GM18868 (cell line): ENCODE results near the gene ARAF.
"Not testable (repeated sequence)": the region's sequence is repeated elsewhere in the genome, so short reads cannot be mapped to it uniquely, and the experiment has no call there.

Source experiments
- ATAC-seq: cut with Tn5 transposase; IDR thresholded peaks from one replicate; pipeline ENCODE4 v1.9.1; 2021; ENCODE audit warnings: mild to moderate bottlenecking, moderate library complexity; ENCODE audit not compliant: unreplicated experiment

The ARAF gene

GRCh38 chrX:47584714-47585113 lies 23.7 kb downstream of the ARAF start:
- no peak for ATAC-seq

DNA sequence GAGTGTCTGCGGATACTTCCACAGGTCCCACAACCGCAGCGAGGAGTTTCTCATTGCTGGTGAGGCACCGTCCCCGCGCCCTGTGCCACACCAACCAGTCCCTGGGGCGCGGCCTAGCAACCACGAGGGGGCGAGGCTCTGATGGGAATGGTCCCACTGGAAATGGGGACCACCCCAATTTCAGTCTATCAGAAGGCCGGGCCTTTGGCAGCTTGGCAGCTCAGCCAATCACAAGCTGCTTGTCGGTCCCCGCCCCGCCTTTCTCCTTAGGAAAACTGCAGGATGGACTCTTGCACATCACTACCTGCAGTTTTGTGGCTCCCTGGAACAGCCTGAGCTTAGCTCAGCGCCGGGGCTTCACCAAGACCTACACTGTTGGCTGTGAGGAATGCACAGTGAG lies 24.3 kb downstream of the ARAF start:
- ATAC-seq, result no peak

GRCh38 chrX:47586043-47586787 lies 25.2 kb downstream of the ARAF start:
- ATAC-seq, result no peak

- ATAC-seq, result no peak
Observed at GRCh38 chrX:47587091-47587891, 26.3 kb downstream of the ARAF start.

DNA sequence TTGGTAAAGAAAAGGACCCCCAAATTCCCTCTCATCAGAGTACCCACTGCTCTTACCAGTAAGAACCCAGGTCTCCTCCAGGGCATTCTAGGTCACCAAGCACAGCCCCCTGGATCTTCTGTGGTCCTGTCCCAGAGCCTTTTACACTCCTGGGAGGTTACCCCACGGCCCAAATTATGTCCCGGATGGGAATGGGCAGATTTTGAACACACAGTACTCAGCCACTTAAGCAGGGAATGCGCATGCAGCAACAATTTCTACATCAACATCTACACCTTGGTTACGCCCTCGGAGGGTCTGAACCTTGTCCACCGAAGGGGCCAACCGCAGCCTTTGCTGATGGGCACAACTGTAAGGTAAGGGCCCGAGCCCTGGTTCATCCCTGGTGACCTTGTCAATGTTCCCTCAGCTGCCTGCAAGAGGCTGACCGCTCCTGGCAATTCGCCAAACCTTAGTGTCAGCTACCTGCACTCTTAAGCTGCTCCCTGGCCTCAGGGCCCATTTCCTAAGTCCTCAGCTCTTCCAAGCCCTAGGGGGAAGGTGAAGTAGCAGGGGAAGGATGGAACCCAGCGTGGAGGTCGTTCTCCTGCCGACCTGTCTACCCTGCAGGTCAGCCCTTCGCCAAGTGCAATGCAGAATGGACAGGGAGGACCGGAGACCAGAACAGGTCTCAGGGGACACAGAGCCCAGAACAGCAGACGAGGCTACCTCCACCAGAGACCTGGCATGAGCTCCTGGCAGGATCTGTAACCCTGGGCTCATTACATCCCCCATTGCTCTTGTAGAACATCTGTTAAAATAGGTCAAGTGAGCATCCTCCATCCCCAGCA lies 27.1 kb downstream of the ARAF start:
- ATAC-seq, result no peak

GRCh38 chrX:47590984-47591383 lies 30.0 kb downstream of the ARAF start:
- ATAC-seq, result no peak

DNA sequence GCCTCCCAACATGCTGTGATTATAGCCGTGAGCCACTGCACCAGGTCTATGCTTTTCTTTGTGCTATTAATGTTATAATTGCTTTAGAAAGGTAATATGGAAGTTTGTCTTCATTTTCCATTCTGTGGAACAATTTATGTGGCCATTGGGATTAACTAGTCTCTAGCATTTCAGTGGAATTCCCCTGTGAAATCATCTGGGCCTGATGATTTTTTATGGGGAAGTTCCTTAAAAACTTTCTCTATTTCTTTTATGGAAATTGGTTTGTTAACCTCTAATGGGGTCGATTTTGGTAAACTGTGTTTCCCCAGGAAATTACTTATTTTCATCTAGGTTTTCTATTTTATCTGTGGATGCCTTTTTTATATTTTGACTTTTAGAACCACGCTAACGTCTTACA lies 32.5 kb downstream of the ARAF start:
- ATAC-seq, result no peak

GRCh38 chrX:47595716-47596251 lies 34.8 kb downstream of the ARAF start:
- no peak for ATAC-seq

DNA sequence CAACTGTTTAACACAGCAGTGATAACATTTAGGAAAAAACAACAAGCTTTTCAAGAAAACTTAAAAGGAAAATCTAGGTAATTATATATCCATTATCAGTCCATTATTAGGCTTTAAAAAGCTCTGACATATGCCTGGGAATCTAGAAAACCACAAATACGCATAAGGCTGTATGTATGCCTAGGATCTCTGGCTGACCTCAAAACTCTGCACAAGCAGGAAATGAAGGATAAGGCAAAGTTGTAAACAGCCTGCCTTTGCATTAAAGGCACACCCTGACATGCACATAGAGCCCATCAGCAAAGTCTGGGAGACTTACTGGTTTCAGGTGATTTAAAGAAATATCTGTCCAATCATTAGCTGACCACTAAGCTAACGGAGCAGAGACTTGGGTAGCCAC lies 35.3 kb downstream of the ARAF start:
- ATAC-seq, result no peak

DNA sequence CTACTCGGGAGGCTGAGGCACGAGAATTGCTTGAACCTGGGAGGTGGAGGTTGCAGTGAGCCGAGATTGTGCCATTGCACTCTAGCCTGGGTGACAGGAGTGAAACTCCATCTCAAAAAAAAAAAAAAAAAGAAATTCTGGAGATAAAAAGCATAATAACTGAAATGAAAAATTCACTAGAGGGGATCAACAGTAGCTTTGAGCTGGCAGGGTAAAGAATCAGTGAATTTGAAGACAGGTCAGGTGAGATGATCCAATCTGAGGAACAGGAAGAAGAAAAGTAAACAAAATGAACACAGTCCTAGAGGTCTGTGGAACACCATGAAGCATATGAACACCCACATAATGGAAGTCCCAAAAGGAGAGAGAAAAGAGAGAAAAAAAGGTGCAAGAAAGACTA lies 36.2 kb downstream of the ARAF start:
- ATAC-seq, result no peak

DNA sequence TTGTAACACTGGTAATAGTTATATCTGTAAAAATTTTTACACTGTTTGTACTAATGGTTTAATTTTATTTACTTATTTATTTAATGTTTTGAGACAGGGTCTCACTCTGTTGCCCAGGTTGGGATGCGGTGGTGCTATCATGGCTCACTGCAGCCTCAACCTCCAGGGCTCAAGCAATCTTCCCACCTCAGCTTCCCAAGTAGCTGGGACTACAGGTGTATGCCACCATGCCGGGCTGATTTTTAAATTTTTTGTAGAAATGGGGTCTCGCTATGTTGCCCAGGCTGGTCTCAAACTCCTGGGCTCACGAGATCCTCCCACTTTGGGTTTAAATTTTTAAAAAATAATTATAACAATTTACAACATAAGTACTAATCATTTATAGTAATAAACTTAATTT lies 42.1 kb downstream of the ARAF start:
- not testable (repeated sequence) for ATAC-seq

GRCh38 chrX:47605024-47605423 lies 44.0 kb downstream of the ARAF start:
- no peak for ATAC-seq

DNA sequence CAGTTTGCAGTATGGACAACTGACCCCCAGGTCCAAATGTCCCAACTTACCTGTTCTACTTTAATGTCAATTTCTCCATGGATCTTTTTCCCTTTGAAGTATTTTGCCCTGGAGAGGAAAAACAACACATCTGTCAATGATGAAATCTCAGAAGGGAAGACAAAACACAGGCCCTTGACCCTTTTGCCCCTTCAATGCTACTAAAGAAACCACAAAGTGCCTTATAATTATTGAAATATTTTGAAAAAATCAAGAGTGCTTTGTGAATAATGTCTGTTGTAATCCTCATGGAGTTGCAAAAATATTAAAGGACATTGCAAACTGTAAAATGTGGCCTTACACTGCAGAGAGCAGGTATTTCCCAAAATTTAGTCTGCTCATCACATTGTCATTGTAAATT lies 46.1 kb downstream of the ARAF start:
- no peak for ATAC-seq

DNA sequence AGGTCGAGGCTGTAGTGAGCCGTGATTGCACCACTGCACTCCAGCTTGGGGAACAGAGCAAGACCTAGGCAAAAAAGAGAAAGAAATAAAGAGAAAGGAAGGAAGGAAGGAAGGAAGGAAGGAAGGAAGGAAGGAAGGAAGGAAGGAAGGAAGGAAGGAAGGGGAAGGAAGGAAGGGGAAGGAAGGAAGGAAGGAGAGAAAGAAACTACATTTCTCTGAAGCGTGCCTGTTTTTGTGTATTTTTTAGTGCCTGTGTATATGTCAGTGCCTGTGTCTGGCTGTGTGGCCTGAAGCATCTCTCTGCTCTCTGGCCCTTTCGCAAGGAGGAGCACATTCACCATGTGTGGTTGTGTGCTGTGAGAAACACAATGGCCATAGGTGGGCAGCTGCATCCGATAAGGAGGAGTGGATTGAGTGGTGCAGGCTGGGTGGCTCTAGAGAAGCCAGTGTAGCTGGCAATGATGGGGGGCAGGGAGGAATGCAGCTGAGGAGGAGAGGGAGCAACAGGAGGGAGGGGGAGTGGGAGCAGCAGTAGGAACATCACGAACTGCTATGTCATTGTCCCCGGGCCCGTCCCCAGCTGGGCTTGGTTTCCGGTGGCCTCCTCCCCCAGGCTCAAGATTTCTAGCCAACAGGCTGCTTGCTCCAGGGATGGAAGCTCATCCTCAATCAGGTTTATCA lies 47.3 kb downstream of the ARAF start:
- ATAC-seq, result no peak

DNA sequence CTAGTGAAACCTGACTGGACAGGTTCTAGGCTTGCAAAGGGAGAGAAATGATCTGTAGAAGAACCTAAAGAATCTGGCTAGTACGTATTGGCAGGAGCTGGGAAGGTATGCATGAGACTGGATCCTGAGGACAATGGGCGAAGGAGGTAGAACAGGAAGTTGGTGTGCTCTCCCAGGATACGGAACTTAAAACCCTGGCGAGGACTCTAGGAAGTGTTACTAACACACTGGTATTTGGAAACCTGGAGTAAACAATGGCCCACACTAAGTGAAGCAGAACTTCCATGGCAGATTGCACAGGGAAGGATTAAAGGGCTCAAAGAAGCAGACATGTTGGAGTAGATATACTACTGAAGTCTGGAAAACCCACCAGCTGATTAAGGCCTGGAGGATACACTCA lies 49.5 kb downstream of the ARAF start:
- no peak for ATAC-seq

DNA sequence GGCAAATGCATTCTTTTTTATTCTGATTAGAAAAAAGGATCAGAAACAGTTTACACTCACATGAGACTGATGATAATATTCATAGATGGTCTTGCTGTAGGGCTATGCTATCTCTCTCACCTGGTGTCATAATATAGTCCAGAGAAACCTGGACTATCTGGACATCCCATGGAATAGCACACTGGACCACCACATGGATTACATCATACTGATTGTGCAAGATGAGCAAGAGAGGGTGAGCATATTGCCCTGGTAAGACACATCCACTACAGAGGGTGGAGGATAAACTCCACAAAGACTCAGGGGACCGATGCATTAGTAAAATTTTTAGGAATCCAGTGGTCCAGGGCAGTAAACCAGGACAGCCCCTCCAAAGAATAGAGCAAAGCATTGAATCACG lies 50.5 kb downstream of the ARAF start:
- no peak for ATAC-seq

- no peak for ATAC-seq
Observed at GRCh38 chrX:47611926-47612325, 50.9 kb downstream of the ARAF start.

GRCh38 chrX:47612418-47612817 lies 51.4 kb downstream of the ARAF start:
- no peak for ATAC-seq

- ATAC-seq, result no peak
Observed at GRCh38 chrX:47613082-47613481, 52.1 kb downstream of the ARAF start.

- no peak for ATAC-seq
Observed at GRCh38 chrX:47614618-47615017, 53.6 kb downstream of the ARAF start.
